Measurements from ENCODE around the gene ZNF324. TPM values are rescaled to one million over a fixed set of nuclear protein-coding genes. Genes with fewer than 3 reads are reported as not detected.
"Not testable (repeated sequence)": the region's sequence is repeated elsewhere in the genome, so short reads cannot be mapped to it uniquely, and the experiment has no call there.

ZNF324 gene
- total RNA-seq, 1 experiment from 2014 or later, result 11.3 TPM

- H3K4me1 ChIP-seq (ENCODE audit: control insufficient read depth in 1 of 2, insufficient read depth in 2 of 2, low read length in 2 of 2), result no peaks in the 10 kb centered on the region
- ChIA-PET POLR2A (interaction anchor here (0.7 kb wide), 1 partner anchor 34 kb away, joined by 5 read pairs; no protein-coding TSS in a partner anchor), CTCF (no interaction called here), RAD21 (ENCODE audit: low non-redundant PET in 1 of 2, low total read pairs in 2 of 2, uncharacterized antibody in 2 of 2, unreplicated experiment in 2 of 2) (no interaction called here)
- H3K79me2 ChIP-seq (ENCODE audit: insufficient read depth, low read length), result no peaks in the 10 kb centered on the region
- H3K27me3 ChIP-seq (ENCODE audit: insufficient read depth, low read length), result no peaks in the 10 kb centered on the region
- H3K4me2 ChIP-seq (ENCODE audit: low read length), result no peak overlapping the region
- ATAC-seq, result no peak
- BruUV-seq (replicated peaks), result no TSS peak
- TF ChIP-seq ZNF274 (IDR thresholded peaks at IDR 0.05; ENCODE audit: low read depth, low read length) (no peak), CBX3 (IDR thresholded peaks at IDR 0.05; ENCODE audit: low read depth) (no peak), SRF (IDR thresholded peaks at IDR 0.05; ENCODE audit: low read depth) (no peak), EGR1 (IDR thresholded peaks at IDR 0.05; ENCODE audit: low read depth) (no peak), EZH2phosphoT487 (IDR thresholded peaks at IDR 0.05; ENCODE audit: borderline replicate concordance) (no peak), ZFX (IDR thresholded peaks at IDR 0.05) (no peak)
- no peaks in the 10 kb centered on the region for H3K9me2 ChIP-seq (ENCODE audit: insufficient read depth)
- H3K4me3 ChIP-seq (replicated peaks in 1 of 2; ENCODE audit: low read depth in 1 of 2, low read length in 2 of 2), result no peak overlapping the region
- no peak for DNase-seq (ENCODE audit: low read depth, low spot score)
- H2AFZ ChIP-seq (ENCODE audit: low read depth, low read length, poor library complexity, severe bottlenecking), result no peak overlapping the region
- no peaks in the 10 kb centered on the region for H3K36me3 ChIP-seq (ENCODE audit: control insufficient read depth in 1 of 2, insufficient read depth in 2 of 2, low read length in 2 of 2)
- intact Hi-C loops (cut with micrococcal nuclease), result no loop called here
- no peak overlapping the region for H3K27ac ChIP-seq (ENCODE audit: low read depth, low read length)
- H3K9me3 ChIP-seq (ENCODE audit: control insufficient read depth in 1 of 2, insufficient read depth in 1 of 2, low read depth in 1 of 2, low read length in 2 of 2), result no peaks in the 10 kb centered on the region
- no peak overlapping the region for H3K9ac ChIP-seq (ENCODE audit: low read length)
- no peaks in the 10 kb centered on the region for H4K20me1 ChIP-seq (ENCODE audit: insufficient read depth)
Observed at GRCh38 chr19:58483776-58484175, 16.9 kb downstream of the ZNF324 start.

- H4K20me1 ChIP-seq (ENCODE audit: insufficient read depth); H2AFZ ChIP-seq (ENCODE audit: low read depth, low read length, poor library complexity, severe bottlenecking); DNase-seq (ENCODE audit: low read depth, low spot score); intact Hi-C loops (cut with micrococcal nuclease); H3K79me2 ChIP-seq (ENCODE audit: insufficient read depth, low read length); H3K36me3 ChIP-seq (ENCODE audit: control insufficient read depth in 1 of 2, insufficient read depth in 2 of 2, low read length in 2 of 2); BruUV-seq (replicated peaks); H3K4me3 ChIP-seq (replicated peaks in 1 of 2; ENCODE audit: low read depth in 1 of 2, low read length in 2 of 2); CTCF ChIA-PET; H3K9me3 ChIP-seq (ENCODE audit: control insufficient read depth in 1 of 2, insufficient read depth in 1 of 2, low read depth in 1 of 2, low read length in 2 of 2); H3K9ac ChIP-seq (ENCODE audit: low read length); H3K27ac ChIP-seq (ENCODE audit: low read depth, low read length); POLR2A ChIA-PET; RAD21 ChIA-PET (ENCODE audit: low non-redundant PET in 1 of 2, low total read pairs in 2 of 2, uncharacterized antibody in 2 of 2, unreplicated experiment in 2 of 2); H3K27me3 ChIP-seq (ENCODE audit: insufficient read depth, low read length); H3K4me2 ChIP-seq (ENCODE audit: low read length); H3K9me2 ChIP-seq (ENCODE audit: insufficient read depth); H3K4me1 ChIP-seq (ENCODE audit: control insufficient read depth in 1 of 2, insufficient read depth in 2 of 2, low read length in 2 of 2): not testable (repeated sequence)
- peak; percentile 51 for ATAC-seq
- TF ChIP-seq CTCF (IDR thresholded peaks at IDR 0.05 in 2 of 3, conservative IDR thresholded peaks at IDR 0.05 in 1 of 3; ENCODE audit: borderline replicate concordance in 1 of 3, insufficient read depth in 1 of 3, low read depth in 2 of 3, low read length in 2 of 3), result 0 out of 6 replicates have a peak, but pooled peaks of 1 of the 3 experiments have one; percentile 12
Observed at GRCh38 chr19:58484349-58484748, 17.5 kb downstream of the ZNF324 start.

Measured in HCT116 (cell line).